GM10847 (cell line): ENCODE measurements around the gene HIPK3.

Experiments
- POLR2A ChIP-seq: IDR thresholded peaks from 2 replicates; pipeline ENCODE4 v1.6.1; 2011; ENCODE audit not compliant: insufficient read length; ENCODE audit errors: extremely low read depth

Gene HIPK3

DNA sequence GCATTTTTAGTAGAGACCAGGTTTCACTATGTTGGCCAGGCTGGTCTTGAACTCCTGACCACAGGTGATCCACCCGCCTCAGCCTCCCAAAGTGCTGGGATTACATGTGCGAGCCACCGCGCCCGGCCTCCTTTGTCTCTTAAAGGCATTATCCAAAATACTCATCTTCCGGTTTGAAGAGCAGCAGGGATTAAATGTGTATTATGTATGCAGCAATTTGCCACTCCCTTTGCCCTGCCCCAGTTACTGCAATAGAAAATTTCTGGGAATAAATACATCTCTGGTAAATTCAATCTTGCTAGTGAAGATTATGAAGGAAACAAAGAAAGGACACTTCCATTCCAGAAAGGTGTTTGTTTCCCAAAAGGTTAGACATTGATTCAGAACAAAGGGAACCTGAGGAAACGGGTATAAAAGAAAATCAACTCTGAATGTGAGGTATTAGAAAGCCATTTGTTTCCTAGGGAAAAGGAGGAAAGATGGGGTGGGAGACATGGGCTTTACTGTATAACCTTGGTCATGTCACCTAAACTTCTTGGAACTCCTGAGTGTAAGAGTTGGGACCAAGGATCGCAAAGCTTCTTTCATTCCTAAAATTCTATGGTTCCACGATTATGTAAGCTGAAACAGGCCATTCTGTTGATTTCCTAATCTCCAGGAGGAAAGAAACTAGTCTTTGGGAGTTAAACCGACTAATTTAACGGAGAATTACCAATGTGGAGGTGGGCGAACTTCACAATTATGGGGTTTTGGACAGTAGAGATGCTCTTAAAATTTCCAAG, 959 bp upstream of the HIPK3 start:
- TF ChIP-seq POLR2A: no peak

DNA sequence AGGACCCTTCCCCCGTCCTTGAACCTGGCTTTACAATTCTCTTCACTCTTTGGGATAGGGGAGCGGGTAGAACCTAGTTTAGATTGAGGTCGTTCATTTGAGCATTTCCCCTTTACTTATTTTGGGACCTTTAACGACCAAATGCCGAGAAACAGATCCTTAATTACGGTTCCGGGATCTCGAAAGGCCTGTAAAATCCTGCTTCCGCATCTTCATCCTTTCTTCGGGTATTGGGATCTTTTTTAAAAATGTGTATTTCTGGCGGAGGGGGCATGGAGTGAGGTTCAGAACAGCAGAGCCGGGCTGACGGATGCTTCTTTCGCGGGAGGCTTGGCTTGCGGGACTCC, 395 bp upstream of the HIPK3 start:
- no peak for TF ChIP-seq POLR2A

GRCh38 chr11:33257897-33258630, 883 bp downstream of the HIPK3 start:
- peak; percentile 42 for TF ChIP-seq POLR2A

DNA sequence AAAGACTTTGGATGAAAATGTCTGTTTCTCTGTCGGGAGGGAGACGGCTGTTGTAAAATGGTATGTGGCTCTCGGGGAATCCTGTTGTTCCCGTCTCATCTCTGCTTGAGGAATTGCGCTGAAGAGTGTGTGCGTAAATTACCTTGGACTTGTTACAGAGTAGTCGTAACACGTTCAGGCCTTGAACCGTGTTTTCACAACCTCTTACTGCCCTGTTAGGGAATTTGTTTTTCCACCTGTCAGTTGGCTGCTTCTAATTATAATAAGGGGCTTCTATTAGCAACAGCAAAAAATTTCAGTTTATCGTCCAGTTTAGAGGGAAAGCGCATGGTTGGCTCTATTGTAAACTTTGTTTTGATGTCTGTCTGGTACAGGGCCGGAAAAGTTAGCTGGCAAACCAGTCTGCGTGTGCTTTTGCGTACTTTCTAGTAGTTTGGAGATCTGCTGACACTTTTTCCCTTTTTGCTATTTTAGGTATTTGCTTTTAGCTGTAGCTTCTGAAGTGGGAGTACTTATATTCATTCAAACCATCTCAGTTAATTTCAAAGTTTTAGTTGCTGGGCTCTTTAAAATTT, 1.5 kb downstream of the HIPK3 start:
- TF ChIP-seq POLR2A: no peak

DNA sequence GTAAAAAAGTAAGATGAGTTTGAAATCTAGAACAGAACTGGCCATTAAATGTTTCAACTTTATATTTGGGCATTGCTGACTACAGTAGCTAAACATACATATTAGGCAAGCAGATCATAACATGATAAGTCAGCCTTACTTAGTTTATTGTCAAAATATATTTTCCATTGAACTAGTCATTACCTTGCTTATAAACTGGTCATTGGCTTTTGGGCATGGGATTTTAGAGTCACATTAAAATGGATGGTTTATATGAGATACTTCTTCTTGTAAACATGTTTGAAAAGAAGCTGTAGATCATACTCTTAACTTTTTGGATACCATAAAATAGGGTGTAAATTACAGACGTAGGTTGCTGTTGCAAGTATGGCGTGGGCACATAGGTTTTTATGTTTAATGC, 2.7 kb downstream of the HIPK3 start:
- no peak for TF ChIP-seq POLR2A

DNA sequence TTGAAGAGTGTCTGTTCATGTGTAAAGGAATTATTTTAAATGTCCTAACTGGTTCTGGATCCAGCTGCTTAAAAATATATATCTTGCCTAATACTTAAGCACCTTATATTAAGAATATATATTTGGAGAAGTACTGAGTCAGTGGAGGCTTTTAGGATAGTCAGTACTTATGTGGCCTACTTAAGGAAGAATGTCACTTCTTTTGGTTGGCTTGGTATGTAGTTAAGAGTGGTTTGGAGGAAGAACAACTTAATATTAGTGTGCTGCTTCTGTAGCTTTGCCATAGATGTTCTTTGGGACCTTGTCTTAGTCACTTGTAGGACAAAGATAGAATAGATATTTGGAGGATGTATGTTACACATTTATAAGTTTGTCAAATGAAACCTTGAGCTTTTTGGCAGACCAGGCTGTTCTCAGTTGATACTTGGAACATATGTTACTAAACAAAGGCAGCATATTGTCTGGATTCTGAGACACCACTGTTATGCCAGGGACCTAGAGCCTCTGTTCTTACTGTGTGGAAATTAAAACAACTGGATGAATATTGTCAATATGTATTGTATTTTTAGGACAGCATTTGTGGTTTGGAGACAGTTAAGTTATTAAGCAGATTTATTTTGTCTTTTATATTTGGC, 4.9 kb downstream of the HIPK3 start:
- no peak for TF ChIP-seq POLR2A

- TF ChIP-seq POLR2A: no peak
Measured at GRCh38 chr11:33263549-33263948, 6.4 kb downstream of the HIPK3 start.

- TF ChIP-seq POLR2A: no peak
Measured at GRCh38 chr11:33264926-33265325, 7.7 kb downstream of the HIPK3 start.

DNA sequence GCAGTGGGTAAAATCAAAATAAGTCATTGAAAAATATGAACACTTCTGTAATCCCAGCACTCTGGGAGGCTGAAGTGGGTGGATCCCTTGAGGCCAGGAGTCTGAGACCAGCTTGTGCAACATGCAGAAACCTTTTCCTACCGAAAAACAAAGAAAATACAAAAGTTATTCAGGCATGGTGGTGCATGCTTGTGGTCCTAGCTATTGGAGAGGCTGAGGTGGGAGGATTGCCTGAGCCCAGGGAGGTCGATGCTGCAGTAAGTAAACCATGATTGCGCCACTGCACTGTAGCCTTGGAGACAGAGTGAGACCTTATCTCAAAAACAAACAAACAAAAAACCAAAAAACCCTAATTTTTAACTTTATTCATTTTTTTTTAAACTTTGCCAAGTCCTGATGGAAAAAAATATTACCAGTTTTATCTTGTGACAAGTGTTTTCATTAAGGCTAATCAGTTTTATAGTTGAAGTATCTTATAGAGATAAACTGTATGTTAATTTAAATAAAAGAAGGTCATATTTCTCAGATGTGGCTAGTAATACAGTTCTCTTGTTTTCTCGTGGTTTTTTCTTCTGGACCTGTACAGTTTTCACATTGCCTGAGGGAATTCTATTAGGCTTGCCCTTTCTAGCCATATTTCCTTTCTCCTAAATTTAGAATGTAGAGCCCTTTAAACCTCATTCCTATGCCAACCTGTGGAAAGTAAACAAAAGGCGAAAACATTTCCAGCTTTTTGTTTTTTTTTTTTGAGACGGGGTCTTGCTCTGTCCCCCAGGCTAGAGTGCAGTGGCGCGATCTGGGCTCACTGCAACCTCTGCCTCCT, 9.4 kb downstream of the HIPK3 start:
- TF ChIP-seq POLR2A: no peak

DNA sequence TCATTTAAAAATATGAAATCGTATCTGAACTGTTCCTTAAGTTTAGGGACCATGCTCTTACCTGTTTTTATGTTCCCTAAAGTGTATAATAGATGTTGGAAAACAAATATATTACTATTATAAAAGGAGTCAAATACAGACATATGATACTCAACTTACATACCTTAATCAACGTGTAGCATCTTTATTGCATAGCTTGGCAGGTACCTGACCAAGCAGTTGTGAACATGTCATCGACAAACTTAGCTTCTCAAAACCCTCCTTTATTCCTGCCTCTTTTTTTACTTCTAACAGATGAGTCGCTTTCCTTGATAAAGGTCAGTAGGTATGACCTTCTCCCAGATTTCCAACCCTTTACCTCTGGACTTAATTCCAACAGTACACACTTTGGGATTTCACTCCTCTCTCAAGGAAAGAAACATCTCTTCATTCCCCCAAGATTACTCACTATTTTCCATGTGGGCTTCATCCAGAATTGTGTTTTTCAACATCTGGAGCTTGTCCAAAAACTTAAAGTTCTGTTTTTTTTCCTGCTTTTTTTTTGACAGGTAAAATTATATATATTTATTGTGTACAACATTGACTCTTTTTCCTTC, 11.9 kb downstream of the HIPK3 start:
- TF ChIP-seq POLR2A: no peak

- TF ChIP-seq POLR2A: no peak
Measured at GRCh38 chr11:33269822-33270221, 12.6 kb downstream of the HIPK3 start.

DNA sequence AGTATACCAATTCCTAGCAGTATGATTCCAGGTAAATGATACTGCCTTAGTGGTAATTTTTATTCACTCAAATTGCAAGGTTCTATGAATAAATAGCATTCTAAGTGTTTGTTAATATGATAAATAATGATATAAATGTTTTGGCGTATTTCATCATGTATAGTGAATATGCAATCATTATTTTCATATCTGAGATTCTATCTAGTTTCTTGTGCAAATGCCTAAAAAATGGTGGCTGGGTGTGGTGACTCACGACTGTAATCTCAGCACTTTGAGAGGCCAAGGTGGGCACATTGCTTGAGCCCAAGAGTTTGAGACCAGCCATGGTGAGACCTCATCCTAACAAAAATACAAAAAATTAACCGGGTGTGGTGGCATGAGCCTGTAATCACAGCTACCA, 13.9 kb downstream of the HIPK3 start:
- TF ChIP-seq POLR2A: no peak

- no peak for TF ChIP-seq POLR2A
Measured at GRCh38 chr11:33272338-33273107, 15.3 kb downstream of the HIPK3 start.

DNA sequence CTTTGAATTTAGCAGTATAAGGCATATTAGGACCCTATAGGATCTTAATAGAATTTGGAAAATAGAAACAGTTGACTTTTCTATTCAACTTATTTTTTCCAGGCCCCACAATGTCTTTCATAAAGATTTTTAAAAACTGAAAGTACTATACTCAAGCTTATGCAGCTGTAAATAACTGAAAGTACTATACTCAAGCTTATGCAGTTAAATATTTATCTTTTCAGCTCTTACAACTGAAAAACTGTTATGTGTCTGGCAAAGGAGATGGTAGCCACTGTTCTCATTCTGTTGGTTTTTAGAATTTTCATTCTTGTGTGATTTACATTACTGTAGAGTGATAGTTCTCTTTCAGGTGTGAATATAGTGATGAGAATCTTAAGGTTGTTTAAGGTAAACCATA, 16.5 kb downstream of the HIPK3 start:
- TF ChIP-seq POLR2A: no peak
